Neural progenitor cell (in vitro differentiated cells): Measurements from ENCODE around the gene UBR3. TPM values are rescaled to one million over a fixed set of nuclear protein-coding genes. Genes with fewer than 3 reads are reported as not detected.

ENCODE experiments used
- DNase-seq: peaks from one replicate; pipeline ENCODE4 v3.0.0-alpha.2; 2016; ENCODE audit warnings: low spot score
- H2AFZ ChIP-seq: fragments of 200-600 bp; sonication (generic); replicated peaks from 2 replicates; pipeline ENCODE4 v1.6.1; 2016; ENCODE audit warnings: antibody characterized with exemption
- H3F3A ChIP-seq: fragments of 200-600 bp; sonication (generic); 2 replicates; pipeline ENCODE4 v1.6.1; 2016; ENCODE audit warnings: antibody characterized with exemption, low read depth
- H3K27ac ChIP-seq: fragments of 200-600 bp; sonication (generic); 2 replicates; pipeline ENCODE4 v1.5.1; 2016; ENCODE audit warnings: mild to moderate bottlenecking
- H3K27me3 ChIP-seq: fragments of 200-600 bp; sonication (generic); 2 replicates; pipeline ENCODE4 v1.6.1; 2016; ENCODE audit warnings: mild to moderate bottlenecking, moderate library complexity
- H3K36me3 ChIP-seq: fragments of 200-600 bp; sonication (generic); 2 replicates; pipeline ENCODE4 v1.5.1; 2016
- H3K4me1 ChIP-seq: fragments of 200-600 bp; sonication (generic); 2 replicates; pipeline ENCODE4 v1.6.1; 2016; ENCODE audit warnings: mixed run types
- H3K4me2 ChIP-seq: fragments of 200-600 bp; sonication (generic); 2 replicates; pipeline ENCODE4 v1.6.1; 2016
- H3K4me3 ChIP-seq: fragments of 200-600 bp; sonication (generic); 2 replicates; pipeline ENCODE4 v1.5.1; 2016
- H3K79me2 ChIP-seq: fragments of 200-600 bp; sonication (generic); 2 replicates; pipeline ENCODE4 v1.6.1; 2016; ENCODE audit warnings: low read depth
- H3K9ac ChIP-seq: fragments of 200-600 bp; sonication (generic); 2 replicates; pipeline ENCODE4 v1.6.1; 2016
- H3K9me3 ChIP-seq: fragments of 200-600 bp; sonication (generic); 2 replicates; pipeline ENCODE4 v1.5.1; 2016; ENCODE audit warnings: low read depth
- H4K20me1 ChIP-seq: fragments of 200-600 bp; sonication (generic); 2 replicates; pipeline ENCODE4 v1.6.1; 2016; ENCODE audit warnings: low read depth
- H3K27ac Mint-ChIP-seq: 3 replicates; pipeline ENCODE4 v1.8.0; 2021; ENCODE audit warnings: mixed read lengths
- H3K27me3 Mint-ChIP-seq: 2 replicates; pipeline ENCODE4 v1.8.0; 2022; ENCODE audit warnings: low read depth, mild to moderate bottlenecking, inconsistent platforms, moderate library complexity, mixed read lengths; ENCODE audit not compliant: insufficient read depth
- H3K36me3 Mint-ChIP-seq: 3 replicates; pipeline ENCODE4 v1.8.0; 2021; ENCODE audit warnings: mixed read lengths
- H3K4me1 Mint-ChIP-seq: 3 replicates; pipeline ENCODE4 v1.8.0; 2021; ENCODE audit warnings: mixed read lengths
- H3K4me3 Mint-ChIP-seq: 3 replicates; pipeline ENCODE4 v1.8.0; 2021; ENCODE audit warnings: mild to moderate bottlenecking, moderate library complexity, mixed read lengths
- H3K9me3 Mint-ChIP-seq: 3 replicates; pipeline ENCODE4 v1.8.0; 2020; ENCODE audit warnings: mixed read lengths
- CTCF ChIP-seq: fragments of 200-600 bp; sonication (generic); IDR thresholded peaks from 2 replicates; pipeline ENCODE4 v1.5.1; 2017; ENCODE audit warnings: antibody characterized with exemption, mild to moderate bottlenecking
- EZH2 ChIP-seq: fragments of 200-600 bp; sonication (generic); IDR thresholded peaks from 2 replicates; pipeline ENCODE4 v1.6.1; 2017; ENCODE audit warnings: antibody characterized with exemption, mild to moderate bottlenecking, moderate library complexity
- EZH2phosphoT487 ChIP-seq: fragments of 200-600 bp; sonication (generic); IDR thresholded peaks from 2 replicates; pipeline ENCODE4 v1.6.1; 2017; ENCODE audit warnings: antibody characterized with exemption
- total RNA-seq: library from RNA; depleted of rRNA; stranded (reverse); fragments of >200 nt; gene quantifications from 2 replicates; pipeline ENCODE4 v1.2.3, GENCODE V29; 2015; ENCODE audit warnings: low replicate concordance

The UBR3 gene
- total RNA-seq, 1 donor from 2014 or later = 31.7 TPM

DNA sequence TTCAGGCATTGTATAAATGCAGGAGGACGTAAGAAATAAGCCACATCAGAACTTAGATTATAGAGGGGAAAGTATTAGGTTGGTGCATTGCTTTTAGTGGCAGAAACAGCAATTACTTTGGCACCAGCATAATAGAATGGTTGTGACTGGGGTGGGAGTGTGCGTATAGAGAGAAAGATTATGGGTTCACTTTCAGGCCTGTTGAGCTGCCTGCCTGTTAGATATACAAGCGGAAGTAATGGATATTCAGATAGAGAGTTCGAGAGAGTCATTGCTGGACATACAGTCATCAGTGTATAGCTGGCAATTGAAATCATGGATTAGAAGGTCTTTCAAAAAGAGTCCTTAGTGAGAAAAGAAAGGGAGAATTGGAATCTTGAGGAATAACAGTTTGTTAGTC is 211.5 kb downstream of the UBR3 start:
- Mint-ChIP-seq H3K36me3 (peaks cover 3% of the 10 kb centered on the region), H3K27ac (no peak overlapping the region), H3K4me1 (peaks cover 5% of the 10 kb centered on the region), H3K27me3 (no peaks in the 10 kb centered on the region), H3K4me3 (no peak overlapping the region), H3K9me3 (no peaks in the 10 kb centered on the region)
- no peak overlapping the region for H2AFZ ChIP-seq
- no peak overlapping the region for H3K27ac ChIP-seq
- H3K4me1 ChIP-seq = no peaks in the 10 kb centered on the region
- H3K4me2 ChIP-seq = no peak overlapping the region
- no peaks in the 10 kb centered on the region for H3K27me3 ChIP-seq
- H3K9me3 ChIP-seq = no peaks in the 10 kb centered on the region
- no peaks in the 10 kb centered on the region for H3F3A ChIP-seq
- TF ChIP-seq CTCF (no peak), EZH2 (no peak), EZH2phosphoT487 (no peak)
- no peaks in the 10 kb centered on the region for H3K79me2 ChIP-seq
- H3K4me3 ChIP-seq = no peak overlapping the region
- H3K36me3 ChIP-seq = no peaks in the 10 kb centered on the region
- H4K20me1 ChIP-seq = no peaks in the 10 kb centered on the region
- no peak for DNase-seq
- no peak overlapping the region for H3K9ac ChIP-seq

- H3K27ac ChIP-seq = no peak overlapping the region
- H3K36me3 Mint-ChIP-seq = peaks cover 2% of the 10 kb centered on the region
- H3K27ac Mint-ChIP-seq = no peak overlapping the region
- H3K4me2 ChIP-seq = no peak overlapping the region
- H4K20me1 ChIP-seq = no peaks in the 10 kb centered on the region
- H3K27me3 ChIP-seq = no peaks in the 10 kb centered on the region
- no peaks in the 10 kb centered on the region for H3K27me3 Mint-ChIP-seq
- no peaks in the 10 kb centered on the region for H3K79me2 ChIP-seq
- TF ChIP-seq EZH2phosphoT487 (no peak), EZH2 (no peak), CTCF (no peak)
- no peak for DNase-seq
- H3K4me1 Mint-ChIP-seq = peaks cover 5% of the 10 kb centered on the region
- H3K36me3 ChIP-seq = no peaks in the 10 kb centered on the region
- no peaks in the 10 kb centered on the region for H3K9me3 ChIP-seq
- no peak overlapping the region for H3K4me3 Mint-ChIP-seq
- no peak overlapping the region for H3K9ac ChIP-seq
- no peak overlapping the region for H2AFZ ChIP-seq
- no peaks in the 10 kb centered on the region for H3K4me1 ChIP-seq
- H3F3A ChIP-seq = no peaks in the 10 kb centered on the region
- no peak overlapping the region for H3K4me3 ChIP-seq
- no peaks in the 10 kb centered on the region for H3K9me3 Mint-ChIP-seq
Observed at GRCh38 chr2:170039401-170040172, 212.3 kb downstream of the UBR3 start.

DNA sequence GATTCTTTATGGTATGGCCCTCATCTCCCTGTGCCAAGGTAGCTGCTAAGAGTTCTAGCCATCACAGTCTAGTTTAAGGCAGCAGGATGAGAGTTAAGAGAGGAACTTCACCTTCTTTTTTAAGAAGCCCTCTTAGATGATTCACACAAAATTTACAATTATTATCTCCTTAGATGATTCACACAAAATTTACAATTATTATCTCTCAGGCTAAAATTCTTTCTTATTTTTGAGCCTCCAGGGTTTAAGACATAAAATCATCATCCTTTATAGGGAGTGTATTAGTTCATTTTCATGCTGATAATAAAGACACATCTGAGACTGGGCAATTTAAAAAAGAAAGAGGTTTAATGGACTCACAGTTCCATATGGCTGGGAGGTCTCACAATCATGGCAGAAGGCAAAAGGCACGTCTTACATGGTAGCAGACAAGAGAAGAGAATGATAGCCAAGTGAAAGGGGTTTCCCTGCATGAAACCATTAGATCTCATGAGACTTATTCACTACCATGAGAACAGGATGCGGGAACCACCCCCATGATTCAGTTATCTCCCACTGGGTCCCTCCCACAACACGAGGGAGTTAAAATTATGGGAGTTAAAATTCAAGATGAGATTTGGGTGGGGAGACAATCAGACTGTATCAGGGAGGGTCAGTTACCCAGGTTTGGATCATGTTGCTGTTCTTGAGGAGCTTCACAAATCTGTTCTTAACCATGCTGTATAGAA is 217.7 kb downstream of the UBR3 start:
- Mint-ChIP-seq H3K27me3 (no peaks in the 10 kb centered on the region), H3K4me1 (no peaks in the 10 kb centered on the region), H3K4me3 (no peak overlapping the region), H3K9me3 (no peaks in the 10 kb centered on the region), H3K36me3 (peaks cover 3% of the 10 kb centered on the region), H3K27ac (no peak overlapping the region)
- H3F3A ChIP-seq = no peaks in the 10 kb centered on the region
- H3K9ac ChIP-seq = no peak overlapping the region
- H3K4me2 ChIP-seq = no peak overlapping the region
- no peak for DNase-seq
- no peak overlapping the region for H2AFZ ChIP-seq
- no peaks in the 10 kb centered on the region for H4K20me1 ChIP-seq
- no peaks in the 10 kb centered on the region for H3K36me3 ChIP-seq
- no peak for TF ChIP-seq CTCF
- no peak for TF ChIP-seq EZH2
- no peak for TF ChIP-seq EZH2phosphoT487
- no peaks in the 10 kb centered on the region for H3K4me1 ChIP-seq
- no peaks in the 10 kb centered on the region for H3K79me2 ChIP-seq
- H3K27me3 ChIP-seq = no peaks in the 10 kb centered on the region
- H3K4me3 ChIP-seq = no peak overlapping the region
- H3K27ac ChIP-seq = no peak overlapping the region
- H3K9me3 ChIP-seq = no peaks in the 10 kb centered on the region
